HG02588 (cell line): ENCODE results near the gene SIK3.

Source experiments
- ATAC-seq: cut with Tn5 transposase; IDR thresholded peaks from one replicate; pipeline ENCODE4 v1.9.1; 2021; ENCODE audit warnings: mild to moderate bottlenecking, moderate library complexity; ENCODE audit not compliant: unreplicated experiment

SIK3 gene

DNA sequence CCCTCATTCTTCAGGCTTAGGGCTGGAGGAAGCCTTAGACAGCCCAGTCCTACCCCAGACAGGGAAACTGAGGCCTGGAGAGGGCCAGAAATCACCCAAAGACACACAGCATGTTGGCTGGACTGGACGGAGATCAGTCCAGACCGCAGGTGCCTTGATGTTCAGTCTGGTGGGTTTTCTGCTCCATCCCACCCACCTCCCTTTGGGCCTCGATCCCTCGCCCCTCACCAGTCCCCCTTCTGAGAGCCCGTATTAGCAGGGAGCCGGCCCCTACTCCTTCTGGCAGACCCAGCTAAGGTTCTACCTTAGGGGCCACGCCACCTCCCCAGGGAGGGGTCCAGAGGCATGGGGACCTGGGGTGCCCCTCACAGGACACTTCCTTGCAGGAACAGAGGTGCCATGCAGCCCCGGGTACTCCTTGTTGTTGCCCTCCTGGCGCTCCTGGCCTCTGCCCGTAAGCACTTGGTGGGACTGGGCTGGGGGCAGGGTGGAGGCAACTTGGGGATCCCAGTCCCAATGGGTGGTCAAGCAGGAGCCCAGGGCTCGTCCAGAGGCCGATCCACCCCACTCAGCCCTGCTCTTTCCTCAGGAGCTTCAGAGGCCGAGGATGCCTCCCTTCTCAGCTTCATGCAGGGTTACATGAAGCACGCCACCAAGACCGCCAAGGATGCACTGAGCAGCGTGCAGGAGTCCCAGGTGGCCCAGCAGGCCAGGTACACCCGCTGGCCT lies 267.9 kb downstream of the SIK3 start:
- no peak for ATAC-seq

DNA sequence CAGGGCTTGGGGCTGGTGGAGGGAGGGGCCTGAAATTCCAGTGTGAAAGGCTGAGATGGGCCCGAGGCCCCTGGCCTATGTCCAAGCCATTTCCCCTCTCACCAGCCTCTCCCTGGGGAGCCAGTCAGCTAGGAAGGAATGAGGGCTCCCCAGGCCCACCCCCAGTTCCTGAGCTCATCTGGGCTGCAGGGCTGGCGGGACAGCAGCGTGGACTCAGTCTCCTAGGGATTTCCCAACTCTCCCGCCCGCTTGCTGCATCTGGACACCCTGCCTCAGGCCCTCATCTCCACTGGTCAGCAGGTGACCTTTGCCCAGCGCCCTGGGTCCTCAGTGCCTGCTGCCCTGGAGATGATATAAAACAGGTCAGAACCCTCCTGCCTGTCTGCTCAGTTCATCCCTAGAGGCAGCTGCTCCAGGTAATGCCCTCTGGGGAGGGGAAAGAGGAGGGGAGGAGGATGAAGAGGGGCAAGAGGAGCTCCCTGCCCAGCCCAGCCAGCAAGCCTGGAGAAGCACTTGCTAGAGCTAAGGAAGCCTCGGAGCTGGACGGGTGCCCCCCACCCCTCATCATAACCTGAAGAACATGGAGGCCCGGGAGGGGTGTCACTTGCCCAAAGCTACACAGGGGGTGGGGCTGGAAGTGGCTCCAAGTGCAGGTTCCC lies 268.6 kb downstream of the SIK3 start, which contains the start of gene APOC3:
Gene APOC3, plus strand, starts transcription at position 383 of the 659 bp plus-strand sequence. CDS start 676 bp downstream, outside the sequence.
- ATAC-seq, result no peak

DNA sequence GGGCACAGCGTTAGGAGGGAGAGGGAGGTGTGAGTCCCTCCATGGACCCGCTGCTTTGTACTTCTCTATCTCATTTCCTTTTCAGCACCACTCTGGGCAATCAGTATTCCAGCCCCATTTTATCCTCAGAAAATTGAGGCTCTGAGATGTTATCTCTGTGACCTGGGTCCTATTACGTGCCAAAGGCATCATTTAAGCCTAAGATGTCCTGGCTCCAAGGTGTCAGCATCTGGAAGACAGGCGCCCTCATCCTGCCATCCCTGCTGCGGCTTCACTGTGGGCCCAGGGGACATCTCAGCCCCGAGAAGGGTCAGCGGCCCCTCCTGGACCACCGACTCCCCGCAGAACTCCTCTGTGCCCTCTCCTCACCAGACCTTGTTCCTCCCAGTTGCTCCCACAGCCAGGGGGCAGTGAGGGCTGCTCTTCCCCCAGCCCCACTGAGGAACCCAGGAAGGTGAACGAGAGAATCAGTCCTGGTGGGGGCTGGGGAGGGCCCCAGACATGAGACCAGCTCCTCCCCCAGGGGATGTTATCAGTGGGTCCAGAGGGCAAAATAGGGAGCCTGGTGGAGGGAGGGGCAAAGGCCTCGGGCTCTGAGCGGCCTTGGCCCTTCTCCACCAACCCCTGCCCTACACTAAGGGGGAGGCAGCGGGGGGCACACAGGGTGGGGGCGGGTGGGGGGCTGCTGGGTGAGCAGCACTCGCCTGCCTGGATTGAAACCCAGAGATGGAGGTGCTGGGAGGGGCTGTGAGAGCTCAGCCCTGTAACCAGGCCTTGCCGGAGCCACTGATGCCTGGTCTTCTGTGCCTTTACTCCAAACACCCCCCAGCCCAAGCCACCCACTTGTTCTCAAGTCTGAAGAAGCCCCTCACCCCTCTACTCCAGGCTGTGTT lies 269.4 kb downstream of the SIK3 start:
- ATAC-seq, result no peak

DNA sequence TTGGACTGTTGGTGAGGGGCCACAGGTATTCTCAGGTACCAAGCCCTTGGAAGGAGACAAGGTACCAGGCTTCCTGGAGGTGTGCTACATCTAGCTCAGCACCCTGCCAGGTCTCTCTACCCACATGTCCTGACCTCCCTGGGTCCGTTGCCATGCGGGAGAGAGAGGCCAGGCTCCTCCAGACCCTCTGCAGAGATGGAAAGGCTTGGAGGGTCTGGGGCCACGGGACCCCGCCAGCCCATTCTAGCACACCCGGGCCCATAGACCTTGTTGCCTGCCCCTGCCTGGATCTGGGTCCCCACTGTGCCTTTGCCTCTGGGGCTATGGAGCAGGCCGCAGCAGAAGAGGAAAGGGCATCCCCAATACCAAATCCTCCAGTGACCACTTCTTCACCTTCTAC lies 270.8 kb downstream of the SIK3 start:
- ATAC-seq, result no peak

DNA sequence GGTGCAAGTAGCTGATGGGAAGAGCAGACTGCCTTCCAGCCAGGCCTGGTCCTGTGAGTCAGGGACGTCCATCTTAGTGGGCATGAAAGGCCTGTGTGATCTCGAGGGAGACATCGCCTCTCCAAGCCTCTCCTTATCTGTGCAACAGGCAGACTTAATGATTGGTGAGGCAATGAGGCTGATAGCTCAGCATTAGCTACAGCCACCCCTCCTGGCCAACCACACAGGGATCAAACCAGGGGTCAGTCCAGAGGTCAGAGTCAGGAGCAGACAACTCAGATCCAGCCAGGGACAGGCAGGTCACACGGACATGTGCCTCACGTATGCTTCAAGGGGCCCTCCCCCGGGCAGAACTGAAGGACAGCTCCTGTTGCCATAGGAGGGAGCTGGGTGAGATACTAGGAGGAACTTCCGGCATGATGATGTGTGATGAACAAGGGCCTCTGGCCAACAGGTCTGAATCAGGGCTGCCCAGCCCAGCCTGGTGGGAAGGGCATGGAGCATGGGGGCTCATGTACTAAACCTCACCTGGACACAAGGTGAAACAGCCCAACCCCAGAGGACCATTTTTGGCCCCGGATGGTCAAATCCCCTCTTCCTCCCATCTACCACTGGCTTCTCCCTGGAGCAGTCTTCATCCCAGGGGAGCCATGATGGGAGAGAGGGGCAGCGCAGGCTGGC lies 271.3 kb downstream of the SIK3 start:
- no peak for ATAC-seq

DNA sequence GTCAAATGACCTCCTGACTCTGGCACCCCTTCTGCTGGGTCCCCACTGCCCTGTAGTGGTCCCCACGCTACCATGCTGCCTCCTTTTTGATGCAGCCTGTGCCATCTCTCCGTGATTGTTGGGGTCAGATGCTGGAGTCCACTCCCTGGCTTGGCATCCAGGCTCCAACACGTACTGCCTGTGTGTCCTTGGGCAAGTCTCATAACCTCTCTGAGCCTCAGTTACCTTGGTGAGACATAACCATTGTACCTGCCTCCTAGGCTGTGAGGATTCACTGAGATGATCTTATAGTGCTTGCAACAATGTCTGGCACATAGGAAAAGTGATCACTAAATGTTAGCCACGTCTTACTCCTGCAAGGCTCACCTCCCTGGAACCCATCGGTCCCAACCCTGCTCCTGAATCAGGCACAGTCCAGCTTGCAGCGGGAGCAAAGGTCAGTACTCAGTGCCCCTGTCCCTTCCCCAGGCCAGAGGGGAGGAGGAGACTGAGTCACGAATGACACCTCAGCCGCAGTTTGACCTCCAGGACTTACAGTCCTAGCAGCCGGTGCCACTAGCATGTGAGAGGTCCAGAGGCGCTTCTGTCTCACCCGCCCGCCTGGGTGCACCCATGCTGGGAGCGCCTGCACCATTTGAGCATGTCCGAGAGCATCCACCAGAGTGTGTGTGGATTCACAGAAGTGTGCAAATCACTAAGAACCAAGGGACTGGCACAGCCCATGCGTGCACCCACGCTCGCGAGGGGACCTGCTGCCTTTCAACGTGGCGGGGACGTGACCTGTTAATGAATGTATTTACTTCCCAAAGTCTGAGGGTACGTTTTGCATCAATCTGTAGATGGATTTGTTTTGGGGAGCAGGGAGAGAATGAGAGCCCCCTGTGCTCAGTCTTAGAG lies 272.1 kb downstream of the SIK3 start:
- no peak for ATAC-seq

DNA sequence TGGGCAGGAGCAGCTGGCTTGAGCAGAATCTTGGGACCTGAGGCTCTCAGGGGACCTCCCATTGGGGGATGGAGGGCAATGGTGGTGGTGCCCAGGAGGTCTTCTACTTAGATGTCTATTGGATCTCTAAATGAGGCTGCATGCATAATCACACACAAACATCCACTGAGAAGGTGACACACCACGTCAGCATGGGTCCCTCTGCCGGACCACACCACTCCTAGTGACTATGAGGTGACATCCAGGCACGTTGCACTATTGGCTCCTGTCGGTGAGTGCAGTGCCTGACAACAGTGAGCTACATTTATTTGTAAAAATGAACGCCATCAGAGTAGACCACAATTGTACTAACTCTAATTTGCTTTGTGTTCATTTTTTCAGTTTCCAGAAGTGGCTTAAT lies 272.8 kb downstream of the SIK3 start:
- no peak for ATAC-seq

DNA sequence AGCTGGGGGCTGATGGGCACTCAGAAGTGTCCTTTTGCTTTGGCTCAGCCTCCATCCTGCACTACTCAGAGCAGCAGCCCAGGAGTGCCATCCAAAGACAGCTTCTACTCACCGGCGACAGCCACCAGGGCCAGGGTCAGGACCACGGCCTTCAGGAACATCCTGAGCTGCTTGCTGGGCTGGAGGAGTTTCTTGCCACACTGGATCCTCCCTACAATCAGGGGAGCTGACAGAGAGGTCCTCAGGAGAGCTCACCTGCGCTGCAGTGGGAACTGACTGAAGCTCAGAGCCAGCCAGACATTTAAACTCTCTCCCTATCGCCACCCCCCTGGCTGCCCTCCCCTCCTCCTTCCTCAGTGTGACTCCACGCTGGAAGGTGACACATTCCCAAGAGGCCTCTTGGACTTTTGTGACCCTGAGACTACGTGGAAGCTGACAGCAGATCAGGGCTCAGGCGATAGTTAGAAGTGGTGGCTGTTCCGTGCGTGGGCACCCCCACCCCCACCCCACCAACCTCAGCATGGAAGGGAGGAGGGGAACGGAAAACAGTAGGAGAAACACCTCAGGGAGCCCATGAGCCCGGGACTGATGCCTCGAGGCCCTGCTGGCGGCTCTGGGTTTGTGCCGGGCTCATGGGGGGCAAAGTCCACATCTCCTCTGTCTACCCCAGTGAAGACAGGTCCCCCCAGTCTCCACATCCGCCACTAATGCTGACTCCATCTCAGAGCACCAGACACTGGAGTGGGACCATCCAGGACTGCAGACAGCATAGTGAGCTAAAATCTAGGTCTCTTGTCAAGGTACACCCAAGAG lies 275.0 kb downstream of the SIK3 start, which contains the start of gene APOA4:
Gene APOA4, minus strand, starts transcription at position 274 of the 813 bp plus-strand sequence. Its CDS starts 113 bp downstream, at position 161.
- no peak for ATAC-seq

DNA sequence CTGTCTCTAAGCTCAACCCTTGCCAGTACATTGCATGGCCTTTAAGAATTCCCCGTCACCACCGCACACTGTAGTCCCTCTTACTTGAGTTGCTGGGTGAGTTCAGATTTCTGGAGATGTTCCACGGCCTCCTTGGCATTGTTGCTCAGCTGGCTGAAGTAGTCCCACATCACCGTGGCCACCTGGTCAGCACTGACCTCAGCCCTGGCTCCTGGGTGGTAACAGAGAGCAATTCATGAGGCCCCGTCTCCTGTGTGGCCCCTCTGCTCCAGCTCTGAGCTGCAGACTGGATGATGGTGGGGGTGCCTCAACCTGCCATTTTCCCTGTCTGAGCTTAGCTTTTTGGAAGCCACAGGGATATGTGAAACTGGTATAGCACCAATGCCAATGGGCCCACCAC lies 275.7 kb downstream of the SIK3 start:
- no peak for ATAC-seq

DNA sequence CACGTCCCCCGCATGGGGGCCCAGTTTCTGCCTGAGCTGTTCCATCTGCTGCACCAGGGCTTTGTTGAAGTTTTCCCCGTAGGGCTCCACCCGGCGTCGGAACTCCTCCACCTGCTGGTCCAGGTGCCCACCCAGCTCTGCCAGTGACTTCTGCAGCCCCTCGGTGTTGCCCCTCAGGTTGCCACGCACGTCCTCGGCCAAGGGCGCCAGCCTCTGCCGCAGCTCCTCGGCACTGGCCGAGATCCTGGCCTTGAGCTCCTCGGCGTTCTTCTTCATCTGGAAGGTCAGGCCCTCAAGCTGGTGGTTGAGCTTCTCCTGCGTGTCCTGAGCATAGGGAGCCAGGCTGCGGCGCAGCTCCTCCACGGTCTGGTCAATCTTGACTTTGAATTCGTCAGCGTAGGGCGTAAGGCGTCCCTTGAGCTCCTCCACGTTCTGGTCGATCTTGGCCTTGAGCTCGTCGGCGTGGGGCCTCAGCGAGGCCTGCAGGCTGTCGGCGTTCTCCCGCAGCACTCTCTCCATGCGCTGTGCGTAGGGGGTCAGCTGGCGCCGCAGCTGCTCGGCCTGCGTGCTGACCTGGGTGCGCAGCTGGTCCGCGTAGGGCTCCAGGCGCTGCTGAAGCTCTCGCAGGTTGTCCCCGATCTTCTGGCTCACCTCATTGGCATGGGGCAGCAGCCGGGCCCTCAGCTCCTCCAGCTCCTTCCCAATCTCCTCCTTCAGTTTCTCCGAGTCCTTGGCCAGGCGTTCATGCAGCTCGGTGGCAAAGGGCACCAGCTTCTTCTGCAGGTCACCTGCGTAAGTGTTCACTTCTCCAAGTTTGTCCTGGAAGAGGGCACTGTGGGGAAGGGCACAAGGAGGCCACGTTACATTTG lies 276.9 kb downstream of the SIK3 start:
- no peak for ATAC-seq

DNA sequence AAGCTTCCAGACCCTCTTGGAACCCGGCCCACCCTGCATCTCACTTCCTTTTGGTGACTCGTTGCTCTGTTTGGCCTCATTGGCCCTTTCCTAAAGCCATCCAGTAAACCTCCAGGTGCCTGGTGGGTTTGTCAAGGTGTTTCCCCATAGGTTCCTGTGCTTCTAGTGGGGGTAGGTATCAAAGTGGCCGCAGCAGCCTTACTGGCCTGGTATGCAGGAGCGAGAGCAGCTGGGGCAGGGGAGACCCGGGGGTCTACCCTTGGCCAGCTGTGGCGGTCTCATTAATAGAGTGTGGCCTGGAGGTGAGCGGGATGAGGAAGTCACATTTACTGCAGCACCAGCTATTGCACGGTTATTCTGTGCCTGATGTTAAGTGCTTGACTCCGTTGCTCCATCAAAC lies 279.2 kb downstream of the SIK3 start:
- no peak for ATAC-seq

DNA sequence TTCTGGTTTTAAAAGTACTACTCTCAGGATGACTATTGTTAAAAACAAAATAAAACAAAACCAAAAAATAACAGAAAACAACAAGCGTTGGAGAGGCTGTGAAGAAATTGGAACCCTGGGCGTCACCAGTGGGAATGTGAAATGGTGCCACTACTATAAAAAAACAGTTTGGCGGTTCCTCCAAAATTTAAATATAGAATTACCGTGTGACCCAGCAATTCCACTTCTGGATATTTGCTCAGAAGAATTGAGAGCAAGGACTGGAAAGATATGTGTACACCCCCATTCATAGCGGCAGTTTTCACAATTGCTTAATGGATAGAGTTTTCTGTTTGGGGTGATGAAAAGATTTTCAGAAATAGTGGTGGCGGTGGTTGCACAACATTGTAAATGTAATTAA lies 283.7 kb downstream of the SIK3 start:
- no peak for ATAC-seq

DNA sequence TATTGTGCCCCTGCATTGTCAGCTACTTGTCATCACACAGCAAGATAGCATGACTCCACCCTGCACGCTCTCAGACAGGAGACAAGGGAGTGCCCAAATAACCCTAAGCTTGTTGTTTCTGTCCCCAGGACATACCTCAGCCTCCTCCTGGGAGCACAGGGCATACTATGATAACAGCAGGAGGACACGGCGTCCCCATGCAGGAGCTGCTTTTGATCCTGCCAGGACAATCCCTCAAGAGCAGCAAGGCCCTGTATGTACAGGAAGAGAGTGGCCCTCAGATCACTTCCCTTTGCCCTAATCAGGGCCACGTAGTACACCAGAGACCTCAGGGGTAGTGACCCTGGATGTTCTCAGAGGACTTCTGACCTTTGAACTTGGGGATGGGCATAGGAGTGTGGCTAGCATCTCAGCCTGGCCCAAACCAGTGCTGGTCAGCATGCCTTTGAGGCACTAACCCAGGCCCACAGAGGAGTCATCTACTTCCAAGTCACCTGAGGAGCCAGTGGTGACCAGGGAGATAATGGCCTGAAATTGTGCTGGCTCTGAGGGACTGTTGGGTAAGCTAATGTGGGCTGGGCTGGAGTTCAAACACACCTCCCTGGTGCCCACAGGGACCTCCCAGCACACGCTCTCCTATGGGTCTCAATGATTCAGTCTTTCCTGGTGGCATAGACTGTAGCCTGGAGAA lies 284.3 kb downstream of the SIK3 start:
- no peak for ATAC-seq

DNA sequence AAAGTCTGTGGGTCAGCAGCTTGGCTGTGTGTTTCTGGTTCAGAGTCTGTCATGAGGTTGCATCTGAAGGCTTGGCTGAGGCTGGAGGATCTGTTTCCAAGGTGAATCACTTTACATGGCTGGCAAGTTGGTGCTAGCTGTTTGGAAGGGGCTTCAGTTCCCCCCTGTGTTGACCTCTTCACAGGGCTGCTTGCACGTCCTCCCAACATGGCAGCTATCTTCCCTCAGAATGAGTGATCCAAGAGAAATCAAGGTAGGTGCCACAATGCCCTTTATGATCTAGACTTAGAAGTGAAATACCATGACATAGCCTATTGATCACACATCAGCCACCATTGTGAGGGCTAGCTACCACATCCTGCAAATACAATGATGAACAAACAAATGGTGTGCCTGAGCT lies 285.1 kb downstream of the SIK3 start:
- no peak for ATAC-seq

DNA sequence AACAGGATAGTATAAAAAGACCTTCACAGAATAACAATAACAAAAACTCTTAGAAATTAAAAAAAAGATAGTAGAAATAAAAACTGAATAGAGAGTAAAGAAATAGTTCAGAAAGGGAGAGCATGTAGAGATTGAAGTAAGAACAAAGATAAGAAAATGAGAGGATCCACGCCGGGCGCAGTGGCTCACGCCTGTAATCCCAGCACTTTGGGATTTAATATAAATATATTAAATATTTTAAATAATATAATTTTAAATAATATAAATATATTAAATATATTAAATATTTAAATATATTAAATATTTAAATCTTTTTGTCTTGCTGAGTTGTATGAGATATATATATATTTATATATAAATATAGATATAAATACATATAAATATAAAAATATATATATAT lies 286.1 kb downstream of the SIK3 start:
- no peak for ATAC-seq

DNA sequence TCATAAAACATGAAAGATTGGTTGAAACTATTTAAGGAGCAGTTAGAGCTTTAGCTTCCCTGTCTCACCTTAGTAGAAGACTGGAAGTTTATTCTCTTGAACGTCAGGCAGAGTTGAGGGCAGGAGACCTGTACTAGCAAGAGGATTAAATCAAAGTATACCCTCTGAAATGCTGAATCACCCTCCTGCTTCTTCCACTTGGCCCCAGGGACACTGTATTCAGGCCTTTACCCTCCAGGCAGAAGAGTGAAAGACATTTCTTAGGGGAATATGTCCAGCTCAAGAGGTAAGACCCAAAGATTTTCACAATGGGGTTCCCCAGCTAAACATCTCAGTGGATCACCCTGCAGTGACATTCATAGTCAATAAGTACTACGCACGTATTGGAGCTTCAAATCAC lies 287.0 kb downstream of the SIK3 start:
- ATAC-seq, result no peak
